SK-N-SH treated with all-trans-retinoic acid at 6 μM for 48 hours (cell line): Measurements from ENCODE around the gene MARCHF11.

Source experiments
- ATAC-seq: fragments of 200-7000 bp; cut with Tn5 transposase; 3 replicates; pipeline ENCODE4 v1.9.1; 2020; ENCODE audit warnings: mild to moderate bottlenecking, moderate library complexity
- ARNTL ChIP-seq: fragments of 450-650 bp; formaldehyde crosslinking; IDR thresholded peaks from 2 replicates; pipeline ENCODE4 v1.5.0; 2020; ENCODE audit warnings: low read depth, mild to moderate bottlenecking, moderate library complexity, borderline replicate concordance
- CSDC2 ChIP-seq: fragments of 250-450 bp; sonication (Bioruptor Pico); IDR thresholded peaks from 2 replicates; pipeline ENCODE4 v1.5.0; 2020; ENCODE audit warnings: mild to moderate bottlenecking, moderate library complexity
- ESRRG ChIP-seq: fragments of 250-450 bp; sonication (Bioruptor Pico); IDR thresholded peaks from 2 replicates; pipeline ENCODE4 v1.6.1; 2021; ENCODE audit warnings: mild to moderate bottlenecking
- GLIS3 ChIP-seq: fragments of 250-450 bp; sonication (Bioruptor Pico); IDR thresholded peaks from 2 replicates; pipeline ENCODE4 v1.5.0; 2020; ENCODE audit warnings: mild to moderate bottlenecking, moderate library complexity
- ISL1 ChIP-seq: fragments of 250-450 bp; sonication (Bioruptor Pico); IDR thresholded peaks from 2 replicates; pipeline ENCODE4 v2.1.2; 2022; ENCODE audit warnings: mild to moderate bottlenecking, moderate library complexity
- OSR1 ChIP-seq: fragments of 250-450 bp; sonication (Bioruptor Pico); IDR thresholded peaks from 2 replicates; pipeline ENCODE4 v1.8.0; 2022; ENCODE audit warnings: moderate library complexity, mild to moderate bottlenecking, inconsistent platforms
- RARB ChIP-seq: fragments of 250-450 bp; sonication (Bioruptor Pico); IDR thresholded peaks from 2 replicates; pipeline ENCODE4 v1.8.0; 2021; ENCODE audit warnings: mild to moderate bottlenecking, moderate library complexity
- SNAI2 ChIP-seq: fragments of 250-450 bp; sonication (Bioruptor Pico); IDR thresholded peaks from 2 replicates; pipeline ENCODE4 v1.5.0; 2020; ENCODE audit warnings: mild to moderate bottlenecking, moderate library complexity
- TCF4 ChIP-seq: fragments of 250-450 bp; sonication (Bioruptor Pico); IDR thresholded peaks from 2 replicates; pipeline ENCODE4 v1.8.0; 2021; ENCODE audit warnings: mild to moderate bottlenecking, moderate library complexity, borderline replicate concordance
- TOX ChIP-seq: fragments of 250-450 bp; sonication (Bioruptor Pico); IDR thresholded peaks from 2 replicates; pipeline ENCODE4 v1.8.0; 2021; ENCODE audit warnings: mild to moderate bottlenecking, moderate library complexity, borderline replicate concordance
- ZC3H10 ChIP-seq: fragments of 250-450 bp; sonication (Bioruptor Pico); IDR thresholded peaks from 2 replicates; pipeline ENCODE4 v1.5.1; 2021; ENCODE audit warnings: mild to moderate bottlenecking, moderate library complexity
- ZFP3 ChIP-seq: fragments of 250-450 bp; sonication (Bioruptor Pico); IDR thresholded peaks from 2 replicates; pipeline ENCODE4 v1.5.0; 2020; ENCODE audit warnings: mild to moderate bottlenecking, moderate library complexity
- ZFP30 ChIP-seq: fragments of 450-650 bp; formaldehyde crosslinking; IDR thresholded peaks from 2 replicates; pipeline ENCODE4 v1.5.0; 2022; ENCODE audit warnings: mild to moderate bottlenecking, moderate library complexity
- ZNF565 ChIP-seq: fragments of 450-650 bp; formaldehyde crosslinking; conservative IDR thresholded peaks from 2 replicates; pipeline ENCODE4 v1.5.0; 2020; ENCODE audit warnings: low read depth, mild to moderate bottlenecking, moderate library complexity
- ZNF70 ChIP-seq: fragments of 450-650 bp; formaldehyde crosslinking; IDR thresholded peaks from 2 replicates; pipeline ENCODE4 v1.5.0; 2020; ENCODE audit warnings: mild to moderate bottlenecking, moderate library complexity
- ZNF8 ChIP-seq: fragments of 450-650 bp; formaldehyde crosslinking; IDR thresholded peaks from 2 replicates; pipeline ENCODE4 v1.5.0; 2020; ENCODE audit warnings: mild to moderate bottlenecking, moderate library complexity
- TF ChIP-seq, protein P1 (sequence below): fragments of 250-450 bp; sonication (Bioruptor Pico); IDR thresholded peaks from 2 replicates; pipeline ENCODE4 v1.5.0; 2020; ENCODE audit warnings: mild to moderate bottlenecking, moderate library complexity
- TF ChIP-seq, protein P2 (sequence below): fragments of 250-450 bp; sonication (Bioruptor Pico); IDR thresholded peaks from 2 replicates; pipeline ENCODE4 v1.8.0; 2021; ENCODE audit warnings: low read depth, mild to moderate bottlenecking, moderate library complexity, borderline replicate concordance
- TF ChIP-seq, protein P3 (sequence below): fragments of 250-450 bp; sonication (Bioruptor Pico); IDR thresholded peaks from 2 replicates; pipeline ENCODE4 v1.5.1; 2021; ENCODE audit warnings: mild to moderate bottlenecking, moderate library complexity
- TF ChIP-seq, protein P4 (sequence below): fragments of 250-450 bp; sonication (Bioruptor Pico); IDR thresholded peaks from 2 replicates; pipeline ENCODE4 v1.8.0; 2020; ENCODE audit warnings: mild to moderate bottlenecking, moderate library complexity, borderline replicate concordance
- TF ChIP-seq, protein P5 (sequence below): fragments of 250-450 bp; sonication (Bioruptor Pico); IDR thresholded peaks from 2 replicates; pipeline ENCODE4 v1.5.1; 2020; ENCODE audit warnings: low read depth, mild to moderate bottlenecking, moderate library complexity

MARCHF11 gene

DNA sequence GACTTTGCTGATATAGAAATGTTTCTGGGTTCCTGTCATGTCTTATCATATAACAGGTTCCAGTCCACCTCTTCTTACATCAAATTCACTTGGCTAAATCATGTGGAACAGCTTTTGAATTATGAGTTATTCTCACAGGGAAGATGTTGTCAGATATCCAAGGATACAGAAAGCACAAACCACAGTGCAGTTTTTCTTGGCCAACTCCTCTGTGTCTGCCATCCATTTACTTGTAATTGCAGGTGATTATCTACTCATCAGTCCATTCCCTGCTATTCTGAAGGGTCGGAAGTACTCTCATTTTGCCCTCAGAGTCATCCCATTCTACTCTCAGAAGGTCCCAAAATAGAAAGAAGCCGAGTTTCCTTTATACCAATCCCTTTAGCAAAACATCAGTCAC is 10.0 kb downstream of the MARCHF11 start (continued):
- TF ChIP-seq, protein P1, sequence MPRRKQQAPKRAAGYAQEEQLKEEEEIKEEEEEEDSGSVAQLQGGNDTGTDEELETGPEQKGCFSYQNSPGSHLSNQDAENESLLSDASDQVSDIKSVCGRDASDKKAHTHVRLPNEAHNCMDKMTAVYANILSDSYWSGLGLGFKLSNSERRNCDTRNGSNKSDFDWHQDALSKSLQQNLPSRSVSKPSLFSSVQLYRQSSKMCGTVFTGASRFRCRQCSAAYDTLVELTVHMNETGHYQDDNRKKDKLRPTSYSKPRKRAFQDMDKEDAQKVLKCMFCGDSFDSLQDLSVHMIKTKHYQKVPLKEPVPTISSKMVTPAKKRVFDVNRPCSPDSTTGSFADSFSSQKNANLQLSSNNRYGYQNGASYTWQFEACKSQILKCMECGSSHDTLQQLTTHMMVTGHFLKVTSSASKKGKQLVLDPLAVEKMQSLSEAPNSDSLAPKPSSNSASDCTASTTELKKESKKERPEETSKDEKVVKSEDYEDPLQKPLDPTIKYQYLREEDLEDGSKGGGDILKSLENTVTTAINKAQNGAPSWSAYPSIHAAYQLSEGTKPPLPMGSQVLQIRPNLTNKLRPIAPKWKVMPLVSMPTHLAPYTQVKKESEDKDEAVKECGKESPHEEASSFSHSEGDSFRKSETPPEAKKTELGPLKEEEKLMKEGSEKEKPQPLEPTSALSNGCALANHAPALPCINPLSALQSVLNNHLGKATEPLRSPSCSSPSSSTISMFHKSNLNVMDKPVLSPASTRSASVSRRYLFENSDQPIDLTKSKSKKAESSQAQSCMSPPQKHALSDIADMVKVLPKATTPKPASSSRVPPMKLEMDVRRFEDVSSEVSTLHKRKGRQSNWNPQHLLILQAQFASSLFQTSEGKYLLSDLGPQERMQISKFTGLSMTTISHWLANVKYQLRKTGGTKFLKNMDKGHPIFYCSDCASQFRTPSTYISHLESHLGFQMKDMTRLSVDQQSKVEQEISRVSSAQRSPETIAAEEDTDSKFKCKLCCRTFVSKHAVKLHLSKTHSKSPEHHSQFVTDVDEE (CRISPR knock-in tag) = peak; percentile 98
- TF ChIP-seq, protein P2, sequence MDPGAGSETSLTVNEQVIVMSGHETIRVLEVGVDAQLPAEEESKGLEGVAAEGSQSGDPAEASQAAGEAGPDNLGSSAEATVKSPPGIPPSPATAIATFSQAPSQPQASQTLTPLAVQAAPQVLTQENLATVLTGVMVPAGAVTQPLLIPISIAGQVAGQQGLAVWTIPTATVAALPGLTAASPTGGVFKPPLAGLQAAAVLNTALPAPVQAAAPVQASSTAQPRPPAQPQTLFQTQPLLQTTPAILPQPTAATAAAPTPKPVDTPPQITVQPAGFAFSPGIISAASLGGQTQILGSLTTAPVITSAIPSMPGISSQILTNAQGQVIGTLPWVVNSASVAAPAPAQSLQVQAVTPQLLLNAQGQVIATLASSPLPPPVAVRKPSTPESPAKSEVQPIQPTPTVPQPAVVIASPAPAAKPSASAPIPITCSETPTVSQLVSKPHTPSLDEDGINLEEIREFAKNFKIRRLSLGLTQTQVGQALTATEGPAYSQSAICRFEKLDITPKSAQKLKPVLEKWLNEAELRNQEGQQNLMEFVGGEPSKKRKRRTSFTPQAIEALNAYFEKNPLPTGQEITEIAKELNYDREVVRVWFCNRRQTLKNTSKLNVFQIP (CRISPR knock-in tag) = no peak
- TF ChIP-seq ZC3H10 (CRISPR knock-in tag) = no peak
- peak; percentile 85 for TF ChIP-seq SNAI2 (CRISPR knock-in tag)
- peak; percentile 88 for TF ChIP-seq TCF4
- TF ChIP-seq OSR1 = no peak

DNA sequence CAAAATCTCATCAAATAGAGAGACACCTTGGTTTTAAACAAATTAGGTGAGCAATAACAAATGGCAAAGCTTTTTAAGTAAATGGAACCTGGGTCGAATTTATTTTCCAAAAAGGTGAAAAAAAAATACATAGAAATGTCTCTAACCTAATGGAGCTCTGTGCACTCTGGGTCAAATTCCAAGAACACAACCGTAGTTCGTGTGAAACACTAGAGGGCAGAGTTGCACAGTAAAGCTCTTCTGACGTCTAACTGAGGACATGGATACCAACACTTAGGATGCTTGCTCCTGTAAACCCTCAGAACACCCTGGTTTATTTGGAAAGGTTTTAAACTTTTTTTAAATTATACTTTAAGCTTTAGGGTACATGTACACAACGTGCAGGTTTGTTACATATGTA is 18.9 kb downstream of the MARCHF11 start:
- TF ChIP-seq ISL1 (CRISPR knock-in tag) = no peak
- TF ChIP-seq TOX (CRISPR knock-in tag) = no peak
- TF ChIP-seq OSR1 = no peak
- no peak for TF ChIP-seq ARNTL (CRISPR knock-in tag)
- no peak for TF ChIP-seq ZFP3 (CRISPR knock-in tag)
- no peak for TF ChIP-seq CSDC2
- TF ChIP-seq ZNF565 = no peak
- TF ChIP-seq ESRRG (CRISPR knock-in tag) = no peak
- TF ChIP-seq, protein P3, sequence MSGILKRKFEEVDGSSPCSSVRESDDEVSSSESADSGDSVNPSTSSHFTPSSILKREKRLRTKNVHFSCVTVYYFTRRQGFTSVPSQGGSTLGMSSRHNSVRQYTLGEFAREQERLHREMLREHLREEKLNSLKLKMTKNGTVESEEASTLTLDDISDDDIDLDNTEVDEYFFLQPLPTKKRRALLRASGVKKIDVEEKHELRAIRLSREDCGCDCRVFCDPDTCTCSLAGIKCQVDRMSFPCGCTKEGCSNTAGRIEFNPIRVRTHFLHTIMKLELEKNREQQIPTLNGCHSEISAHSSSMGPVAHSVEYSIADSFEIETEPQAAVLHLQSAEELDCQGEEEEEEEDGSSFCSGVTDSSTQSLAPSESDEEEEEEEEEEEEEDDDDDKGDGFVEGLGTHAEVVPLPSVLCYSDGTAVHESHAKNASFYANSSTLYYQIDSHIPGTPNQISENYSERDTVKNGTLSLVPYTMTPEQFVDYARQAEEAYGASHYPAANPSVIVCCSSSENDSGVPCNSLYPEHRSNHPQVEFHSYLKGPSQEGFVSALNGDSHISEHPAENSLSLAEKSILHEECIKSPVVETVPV (CRISPR knock-in tag) = no peak
- TF ChIP-seq, all 23 proteins: peak for 0
- ATAC-seq = peak; percentile 98

DNA sequence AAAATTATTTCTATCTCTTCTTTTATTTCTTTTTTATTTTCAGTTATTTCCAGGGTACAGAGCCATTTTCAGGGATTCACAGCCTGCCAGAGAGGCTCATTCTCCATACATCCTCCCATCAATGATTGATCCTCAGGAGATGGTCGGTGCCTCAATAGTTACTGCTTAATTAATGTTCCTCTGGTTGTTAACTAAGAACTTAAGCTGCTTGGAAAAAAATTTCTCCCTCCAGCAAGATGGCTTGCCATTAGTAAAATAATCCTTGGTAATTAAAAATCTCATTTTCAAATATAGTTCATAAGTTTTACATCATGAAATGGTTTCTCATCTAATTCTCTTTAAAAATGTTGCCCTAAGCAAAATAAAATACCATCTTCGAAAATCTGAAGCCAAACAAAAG is 20.0 kb downstream of the MARCHF11 start:
- TF ChIP-seq SNAI2 (CRISPR knock-in tag) (no peak), ISL1 (CRISPR knock-in tag) (no peak), ZNF70 (CRISPR knock-in tag) (no peak)

DNA sequence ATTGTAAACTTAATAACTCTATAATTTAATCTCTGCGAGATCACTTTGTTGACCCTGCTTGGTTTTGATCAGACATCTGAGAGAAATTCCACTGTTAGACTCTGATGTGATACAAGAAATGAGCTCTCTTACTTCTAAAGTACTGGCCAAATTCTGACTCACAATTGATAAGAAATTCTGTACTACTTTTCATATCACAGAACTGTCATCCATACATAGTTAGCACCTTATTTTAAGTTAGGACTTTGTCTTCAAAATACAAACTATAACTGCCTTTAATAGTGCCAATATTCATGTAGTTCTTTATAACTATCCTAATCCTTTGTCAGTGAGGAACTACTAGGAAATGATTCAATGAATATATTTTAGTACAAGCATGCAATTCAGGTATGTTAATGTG is 23.4 kb downstream of the MARCHF11 start:
- ATAC-seq = no peak
- TF ChIP-seq, protein P2 (CRISPR knock-in tag) = no peak
- TF ChIP-seq, protein P1 (CRISPR knock-in tag) = no peak
- no peak for TF ChIP-seq ZFP30 (CRISPR knock-in tag)
- TF ChIP-seq ZNF8 (CRISPR knock-in tag) = no peak
- no peak for TF ChIP-seq ZNF565
- TF ChIP-seq CSDC2 = no peak
- no peak for TF ChIP-seq ESRRG (CRISPR knock-in tag)
- no peak for TF ChIP-seq ZFP3 (CRISPR knock-in tag)
- TF ChIP-seq, protein P3 (CRISPR knock-in tag) = no peak
- no peak for TF ChIP-seq ZC3H10 (CRISPR knock-in tag)
- TF ChIP-seq, protein P4, sequence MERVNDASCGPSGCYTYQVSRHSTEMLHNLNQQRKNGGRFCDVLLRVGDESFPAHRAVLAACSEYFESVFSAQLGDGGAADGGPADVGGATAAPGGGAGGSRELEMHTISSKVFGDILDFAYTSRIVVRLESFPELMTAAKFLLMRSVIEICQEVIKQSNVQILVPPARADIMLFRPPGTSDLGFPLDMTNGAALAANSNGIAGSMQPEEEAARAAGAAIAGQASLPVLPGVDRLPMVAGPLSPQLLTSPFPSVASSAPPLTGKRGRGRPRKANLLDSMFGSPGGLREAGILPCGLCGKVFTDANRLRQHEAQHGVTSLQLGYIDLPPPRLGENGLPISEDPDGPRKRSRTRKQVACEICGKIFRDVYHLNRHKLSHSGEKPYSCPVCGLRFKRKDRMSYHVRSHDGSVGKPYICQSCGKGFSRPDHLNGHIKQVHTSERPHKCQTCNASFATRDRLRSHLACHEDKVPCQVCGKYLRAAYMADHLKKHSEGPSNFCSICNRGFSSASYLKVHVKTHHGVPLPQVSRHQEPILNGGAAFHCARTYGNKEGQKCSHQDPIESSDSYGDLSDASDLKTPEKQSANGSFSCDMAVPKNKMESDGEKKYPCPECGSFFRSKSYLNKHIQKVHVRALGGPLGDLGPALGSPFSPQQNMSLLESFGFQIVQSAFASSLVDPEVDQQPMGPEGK (CRISPR knock-in tag) = no peak
- TF ChIP-seq GLIS3 (CRISPR knock-in tag) = no peak
- TF ChIP-seq, protein P5, sequence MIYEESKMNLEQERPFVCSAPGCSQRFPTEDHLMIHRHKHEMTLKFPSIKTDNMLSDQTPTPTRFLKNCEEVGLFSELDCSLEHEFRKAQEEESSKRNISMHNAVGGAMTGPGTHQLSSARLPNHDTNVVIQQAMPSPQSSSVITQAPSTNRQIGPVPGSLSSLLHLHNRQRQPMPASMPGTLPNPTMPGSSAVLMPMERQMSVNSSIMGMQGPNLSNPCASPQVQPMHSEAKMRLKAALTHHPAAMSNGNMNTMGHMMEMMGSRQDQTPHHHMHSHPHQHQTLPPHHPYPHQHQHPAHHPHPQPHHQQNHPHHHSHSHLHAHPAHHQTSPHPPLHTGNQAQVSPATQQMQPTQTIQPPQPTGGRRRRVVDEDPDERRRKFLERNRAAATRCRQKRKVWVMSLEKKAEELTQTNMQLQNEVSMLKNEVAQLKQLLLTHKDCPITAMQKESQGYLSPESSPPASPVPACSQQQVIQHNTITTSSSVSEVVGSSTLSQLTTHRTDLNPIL = no peak
- TF ChIP-seq ARNTL (CRISPR knock-in tag) = no peak
- TF ChIP-seq RARB (CRISPR knock-in tag) = no peak

More for the DNA sequence above, 20.0 kb downstream of the MARCHF11 start:
- no peak for ATAC-seq
